Measurements from ENCODE around the gene MICB.

- TF ChIP-seq POLR2AphosphoS5 (IDR thresholded peaks at IDR 0.05) (peak; percentile 94), POLR2A (IDR thresholded peaks at IDR 0.05) (peak in 2 of 4 donors; percentile 36 to 65), EP300 (IDR thresholded peaks at IDR 0.05) (peak in 1 of 4 donors; percentile 26)
- TF ChIP-seq, protein P1, sequence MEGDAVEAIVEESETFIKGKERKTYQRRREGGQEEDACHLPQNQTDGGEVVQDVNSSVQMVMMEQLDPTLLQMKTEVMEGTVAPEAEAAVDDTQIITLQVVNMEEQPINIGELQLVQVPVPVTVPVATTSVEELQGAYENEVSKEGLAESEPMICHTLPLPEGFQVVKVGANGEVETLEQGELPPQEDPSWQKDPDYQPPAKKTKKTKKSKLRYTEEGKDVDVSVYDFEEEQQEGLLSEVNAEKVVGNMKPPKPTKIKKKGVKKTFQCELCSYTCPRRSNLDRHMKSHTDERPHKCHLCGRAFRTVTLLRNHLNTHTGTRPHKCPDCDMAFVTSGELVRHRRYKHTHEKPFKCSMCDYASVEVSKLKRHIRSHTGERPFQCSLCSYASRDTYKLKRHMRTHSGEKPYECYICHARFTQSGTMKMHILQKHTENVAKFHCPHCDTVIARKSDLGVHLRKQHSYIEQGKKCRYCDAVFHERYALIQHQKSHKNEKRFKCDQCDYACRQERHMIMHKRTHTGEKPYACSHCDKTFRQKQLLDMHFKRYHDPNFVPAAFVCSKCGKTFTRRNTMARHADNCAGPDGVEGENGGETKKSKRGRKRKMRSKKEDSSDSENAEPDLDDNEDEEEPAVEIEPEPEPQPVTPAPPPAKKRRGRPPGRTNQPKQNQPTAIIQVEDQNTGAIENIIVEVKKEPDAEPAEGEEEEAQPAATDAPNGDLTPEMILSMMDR (IDR thresholded peaks at IDR 0.05) = peak in 2 of 6 experiments; percentile 12 to 37
These were observed 49.2 kb downstream of the MICB start, which contains the start of gene NFKBIL1 for GRCh38 chr6:31546958-31547726.
